HFF-Myc (cell line): ENCODE measurements around the gene CAPN15.
A peak's percentile ranks its signal among the peaks of the same experiment; 100 is the strongest.

Source experiments
- DNase-seq: peaks from one replicate; pipeline ENCODE4 v3.0.0-alpha.2; 2011; ENCODE audit warnings: low read depth; ENCODE audit errors: extremely low read depth
- H3K4me3 ChIP-seq: replicated peaks from 2 replicates; pipeline ENCODE4 v1.5.1; 2011; ENCODE audit warnings: low read depth, mild to moderate bottlenecking, control low read depth, low read length
- CTCF ChIP-seq: IDR thresholded peaks from 2 replicates; pipeline ENCODE4 v1.5.1; 2012; ENCODE audit warnings: mild to moderate bottlenecking, low read depth, low read length, control low read depth; ENCODE audit errors: missing control alignments

CAPN15 gene

GRCh38 chr16:543301-544164 is 16.0 kb downstream of the CAPN15 start:
- no peak for TF ChIP-seq CTCF
- no peak for DNase-seq
- no peak overlapping the region for H3K4me3 ChIP-seq

- no peak for DNase-seq
- no peak for TF ChIP-seq CTCF
These were observed 17.0 kb downstream of the CAPN15 start for GRCh38 chr16:544517-544916.

GRCh38 chr16:546909-547770 is 19.6 kb downstream of the CAPN15 start:
- no peak for DNase-seq
- no peak overlapping the region for H3K4me3 ChIP-seq
- TF ChIP-seq CTCF: peak; percentile 47

More at GRCh38 chr16:544517-544916, 17.0 kb downstream of the CAPN15 start:
- H3K4me3 ChIP-seq: no peak overlapping the region

GRCh38 chr16:548586-548985 is 21.1 kb downstream of the CAPN15 start:
- no peak for TF ChIP-seq CTCF
- DNase-seq: no peak
- H3K4me3 ChIP-seq: no peak overlapping the region

GRCh38 chr16:549544-550263 is 22.2 kb downstream of the CAPN15 start:
- DNase-seq: no peak
- TF ChIP-seq CTCF: peak; percentile 6
- H3K4me3 ChIP-seq: no peak overlapping the region

GRCh38 chr16:551210-551609 is 23.7 kb downstream of the CAPN15 start:
- no peak for TF ChIP-seq CTCF
- no peak overlapping the region for H3K4me3 ChIP-seq
- DNase-seq: no peak
